Peyer's patch (tissue), 4 donors: ENCODE measurements around the gene TMA7. TPM values are rescaled to one million over a fixed set of nuclear protein-coding genes. Genes with fewer than 3 reads are reported as not detected.
A peak's percentile ranks its signal among the peaks of the same experiment; 100 is the strongest.

ENCODE experiments used
- DNase-seq, 3 donors: peaks; one replicate each; pipeline ENCODE4 v3.0.0-alpha.2; 2017 to 2019
- H3K27ac ChIP-seq, 4 donors: fragments of 200-600 bp; sonication (generic); one replicate each; pipeline ENCODE4 v1.5.1; 2016 to 2019
- H3K27me3 ChIP-seq, 2 donors: fragments of 200-600 bp; sonication (generic); one replicate each; pipeline ENCODE4 v1.5.1; 2019
- H3K36me3 ChIP-seq, 3 donors: fragments of 200-600 bp; sonication (generic); one replicate each; pipeline ENCODE4 v1.5.1; 2016 to 2019
- H3K4me1 ChIP-seq, 4 donors: fragments of 200-600 bp; sonication (generic); one replicate each; pipeline ENCODE4 v1.5.1; 2016 to 2019
- H3K4me3 ChIP-seq, 4 donors: fragments of 200-600 bp; sonication (generic); 1 replicate in 3 of 4; 2 replicates in 1 of 4; pipeline ENCODE4 v1.5.1; 2016 to 2019; ENCODE audit warnings: mild to moderate bottlenecking in 1 of 4
- H3K9me3 ChIP-seq, 4 donors: fragments of 200-600 bp; sonication (generic); one replicate each; pipeline ENCODE4 v1.5.1; 2016 to 2019; ENCODE audit warnings: mild to moderate bottlenecking in 1 of 4
- CTCF ChIP-seq, 6 experiments: fragments of 450-650 bp in 4 of 6; fragments of 200-600 bp in 2 of 6; sonication (generic) in 1 of 6; IDR thresholded peaks; one replicate each; pipeline ENCODE4 v1.5.1; 2017 to 2019; ENCODE audit warnings: antibody characterized with exemption in 6 of 6, mild to moderate bottlenecking in 3 of 6, moderate library complexity in 1 of 6
- POLR2A ChIP-seq, 2 donors: fragments of 450-650 bp; IDR thresholded peaks; one replicate each; pipeline ENCODE4 v1.5.1; 2017; ENCODE audit warnings: antibody characterized with exemption in 2 of 2, mild to moderate bottlenecking in 2 of 2, moderate library complexity in 2 of 2
- total RNA-seq, 4 donors: library from RNA; depleted of rRNA; stranded (reverse); fragments of >200 nt; gene quantifications; one replicate each; pipeline ENCODE4 v1.1.0, GENCODE V29; 2016

TMA7 gene
- total RNA-seq, result 100 to 1,000 TPM; 142 to 246 (median 153) TPM

GRCh38 chr3:48439820-48440589 lies at the start of gene TMA7, which contains the start of gene CCDC51:
TSS of gene TMA7 (plus strand) at chr3:48440257. CDS start at chr3:48440297, 40 bp downstream.
TSS of gene CCDC51 (minus strand) at chr3:48440119. CDS start at chr3:48435128, 4,991 bp downstream.
- Histone ChIP-seq H3K4me1 (peaks cover 0 to 36% (median 14%) of the 10 kb centered on the region in 4 donors), H3K9me3 (no peaks in the 10 kb centered on the region), H3K27ac (peak within 1 kb of the TSS; percentile 86 to 95 (median 94)), H3K27me3 (no peaks in the 10 kb centered on the region), H3K36me3 (peaks cover 0 to 11% (median 0%) of the 10 kb centered on the region in 3 donors), H3K4me3 (peak within 1 kb of the TSS; percentile 64 to 84 (median 80))
- no peak for TF ChIP-seq CTCF (IDR thresholded peaks at IDR 0.05)
- peak; percentile 96 to 97 for TF ChIP-seq POLR2A (IDR thresholded peaks at IDR 0.05)
- DNase-seq, result peak; percentile 99 to 100 (median 99)

GRCh38 chr3:48394391-48394790 lies 45.7 kb upstream of the TMA7 start:
- no peak overlapping the region for H3K27ac ChIP-seq
- H3K4me3 ChIP-seq, result no peak overlapping the region
- no peak for DNase-seq
- H3K4me1 ChIP-seq, result no peaks in the 10 kb centered on the region
- no peaks in the 10 kb centered on the region for H3K36me3 ChIP-seq
- H3K27me3 ChIP-seq, result no peaks in the 10 kb centered on the region
- TF ChIP-seq CTCF (IDR thresholded peaks at IDR 0.05), result no peak
- no peak for TF ChIP-seq POLR2A (IDR thresholded peaks at IDR 0.05)
- no peaks in the 10 kb centered on the region for H3K9me3 ChIP-seq

GRCh38 chr3:48395714-48396113 lies 44.3 kb upstream of the TMA7 start:
- TF ChIP-seq POLR2A (IDR thresholded peaks at IDR 0.05) (no peak), CTCF (IDR thresholded peaks at IDR 0.05) (no peak)
- H3K9me3 ChIP-seq, result no peaks in the 10 kb centered on the region
- H3K4me3 ChIP-seq, result no peak overlapping the region
- no peaks in the 10 kb centered on the region for H3K27me3 ChIP-seq
- H3K27ac ChIP-seq, result no peak overlapping the region
- DNase-seq, result no peak
- no peaks in the 10 kb centered on the region for H3K4me1 ChIP-seq
- no peaks in the 10 kb centered on the region for H3K36me3 ChIP-seq

- DNase-seq, result no peak
- Histone ChIP-seq H3K9me3 (no peaks in the 10 kb centered on the region), H3K4me1 (no peaks in the 10 kb centered on the region), H3K36me3 (no peaks in the 10 kb centered on the region), H3K27me3 (no peaks in the 10 kb centered on the region), H3K27ac (no peak overlapping the region), H3K4me3 (no peak overlapping the region)
- TF ChIP-seq CTCF (IDR thresholded peaks at IDR 0.05) (no peak), POLR2A (IDR thresholded peaks at IDR 0.05) (no peak)
Observed at GRCh38 chr3:48397767-48398681, 42.0 kb upstream of the TMA7 start.

- Histone ChIP-seq H3K9me3 (no peaks in the 10 kb centered on the region), H3K27ac (no peak overlapping the region), H3K4me1 (no peaks in the 10 kb centered on the region), H3K36me3 (peaks cover 0 to 6% (median 0%) of the 10 kb centered on the region in 3 donors), H3K4me3 (no peak overlapping the region), H3K27me3 (no peaks in the 10 kb centered on the region)
- TF ChIP-seq POLR2A (IDR thresholded peaks at IDR 0.05) (no peak), CTCF (IDR thresholded peaks at IDR 0.05) (no peak)
- peak in 2 of 3 donors; percentile 34 to 37 for DNase-seq
Observed at GRCh38 chr3:48398701-48399386, 41.2 kb upstream of the TMA7 start.
